Activated B cell treated with CpG ODN at 0.5 μM for 24 hours (primary cell): ENCODE data around the gene TFF2. TPM values are rescaled to one million over a fixed set of nuclear protein-coding genes. Genes with fewer than 3 reads are reported as not detected.

Experiments
- ATAC-seq: fragments of 200-7000 bp; cut with Tn5 transposase; one replicate; pipeline ENCODE4 v1.10.0; 2021; ENCODE audit warnings: low read depth, mild to moderate bottlenecking, moderate library complexity
- CTCF ChIA-PET: fragments of 350-600 bp; sonication (Branson Sonifier 250); formaldehyde crosslinking; loops from one replicate; lab custom pipeline; 2021; ENCODE audit warnings: antibody characterized with exemption; lab: Charles Lee
- POLR2A ChIA-PET: fragments of 350-600 bp; sonication (Branson Sonifier 250); formaldehyde crosslinking; loops from one replicate; lab custom pipeline; 2021; ENCODE audit warnings: antibody characterized with exemption; lab: Charles Lee
- DNase-seq: peaks from one replicate; pipeline ENCODE4 v3.0.0; 2022
- H3K27ac Mint-ChIP-seq: one replicate; pipeline ENCODE4 v1.8.0; 2020; ENCODE audit warnings: mixed read lengths
- H3K27me3 Mint-ChIP-seq: one replicate; pipeline ENCODE4 v1.8.0; 2021; ENCODE audit warnings: mixed read lengths
- H3K36me3 Mint-ChIP-seq: one replicate; pipeline ENCODE4 v1.8.0; 2021; ENCODE audit warnings: low read depth, mixed read lengths
- H3K4me1 Mint-ChIP-seq: one replicate; pipeline ENCODE4 v1.8.0; 2021; ENCODE audit warnings: mixed read lengths
- H3K4me3 Mint-ChIP-seq: one replicate; pipeline ENCODE4 v1.8.0; 2020; ENCODE audit warnings: mild to moderate bottlenecking, mixed read lengths
- H3K9me3 Mint-ChIP-seq: one replicate; pipeline ENCODE4 v1.8.0; 2020; ENCODE audit warnings: mixed read lengths
- intact Hi-C: fragments of 100-400 bp; cut with micrococcal nuclease; formaldehyde crosslinking; loops from one replicate; pipeline ENCODE4 v1.15.1; 2024
- total RNA-seq: library from RNA; stranded (reverse); gene quantifications from 2 replicates; pipeline ENCODE4 v1.2.3, GENCODE V29; 2022
- TF ChIP-seq, protein P1 (sequence below): fragments of 200-600 bp; IDR thresholded peaks from one replicate; pipeline ENCODE4 v1.8.0; 2022; ENCODE audit warnings: antibody characterized with exemption, mild to moderate bottlenecking

Gene TFF2
- total RNA-seq, 1 donor from 2014 or later = not detected

GRCh38 chr21:42302794-42303193 lies 48.0 kb downstream of the TFF2 start:
- ChIA-PET CTCF (no interaction called here), POLR2A (no interaction called here)
- intact Hi-C loops = no loop called here
- Mint-ChIP-seq H3K4me1 (no peaks in the 10 kb centered on the region), H3K9me3 (no peaks in the 10 kb centered on the region), H3K27me3 (peaks cover 9% of the 10 kb centered on the region), H3K36me3 (peaks cover 1% of the 10 kb centered on the region), H3K4me3 (no peak overlapping the region), H3K27ac (no peak overlapping the region)
- no peak for ATAC-seq
- TF ChIP-seq, protein P1, sequence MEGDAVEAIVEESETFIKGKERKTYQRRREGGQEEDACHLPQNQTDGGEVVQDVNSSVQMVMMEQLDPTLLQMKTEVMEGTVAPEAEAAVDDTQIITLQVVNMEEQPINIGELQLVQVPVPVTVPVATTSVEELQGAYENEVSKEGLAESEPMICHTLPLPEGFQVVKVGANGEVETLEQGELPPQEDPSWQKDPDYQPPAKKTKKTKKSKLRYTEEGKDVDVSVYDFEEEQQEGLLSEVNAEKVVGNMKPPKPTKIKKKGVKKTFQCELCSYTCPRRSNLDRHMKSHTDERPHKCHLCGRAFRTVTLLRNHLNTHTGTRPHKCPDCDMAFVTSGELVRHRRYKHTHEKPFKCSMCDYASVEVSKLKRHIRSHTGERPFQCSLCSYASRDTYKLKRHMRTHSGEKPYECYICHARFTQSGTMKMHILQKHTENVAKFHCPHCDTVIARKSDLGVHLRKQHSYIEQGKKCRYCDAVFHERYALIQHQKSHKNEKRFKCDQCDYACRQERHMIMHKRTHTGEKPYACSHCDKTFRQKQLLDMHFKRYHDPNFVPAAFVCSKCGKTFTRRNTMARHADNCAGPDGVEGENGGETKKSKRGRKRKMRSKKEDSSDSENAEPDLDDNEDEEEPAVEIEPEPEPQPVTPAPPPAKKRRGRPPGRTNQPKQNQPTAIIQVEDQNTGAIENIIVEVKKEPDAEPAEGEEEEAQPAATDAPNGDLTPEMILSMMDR = no peak
- DNase-seq = no peak

DNA sequence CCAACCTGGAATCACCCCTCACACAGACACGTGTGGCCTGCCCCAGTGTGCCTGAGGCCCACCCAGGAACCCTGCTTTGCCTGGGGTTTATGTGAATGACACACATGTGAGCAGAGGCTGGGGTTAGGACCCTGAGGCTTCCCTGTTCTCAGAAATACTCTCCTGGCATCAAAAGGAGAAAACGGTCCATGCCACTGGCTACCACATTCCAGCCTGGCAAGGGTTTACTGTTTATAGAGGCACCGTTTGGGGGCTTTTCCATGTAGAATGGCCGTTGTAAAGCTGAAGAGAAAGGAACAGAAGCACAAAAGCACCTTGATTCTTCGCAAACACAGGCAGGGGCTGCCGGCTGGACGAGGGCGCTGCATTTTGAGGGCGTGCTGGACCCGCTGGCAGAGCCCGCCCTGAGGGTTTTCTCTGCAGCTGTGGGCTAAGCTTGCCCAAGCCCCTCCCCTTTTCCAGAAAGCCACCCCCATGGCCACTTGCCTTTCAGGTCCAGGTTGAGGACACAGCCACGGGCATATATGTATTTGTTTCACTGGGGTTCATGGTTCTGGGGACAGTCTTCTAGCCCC lies 48.6 kb downstream of the TFF2 start:
- Mint-ChIP-seq H3K9me3 (no peaks in the 10 kb centered on the region), H3K36me3 (peaks cover 8% of the 10 kb centered on the region), H3K4me3 (no peak overlapping the region), H3K27me3 (peaks cover 4% of the 10 kb centered on the region), H3K4me1 (no peaks in the 10 kb centered on the region), H3K27ac (no peak overlapping the region)
- intact Hi-C loops = no loop called here
- POLR2A ChIA-PET = no interaction called here
- TF ChIP-seq, protein P1 = no peak
- CTCF ChIA-PET = no interaction called here
- ATAC-seq (no peak), DNase-seq (no peak)

- no peaks in the 10 kb centered on the region for H3K27me3 Mint-ChIP-seq
- intact Hi-C loops = no loop called here
- DNase-seq (no peak), ATAC-seq (no peak)
- H3K9me3 Mint-ChIP-seq = no peaks in the 10 kb centered on the region
- CTCF ChIA-PET = interaction anchor here (1.4 kb wide), 1 partner anchor 9 kb away, joined by 3 read pairs; no protein-coding TSS in a partner anchor
- POLR2A ChIA-PET = no interaction called here
- peaks cover 14% of the 10 kb centered on the region for H3K36me3 Mint-ChIP-seq
- H3K27ac Mint-ChIP-seq = no peak overlapping the region
- TF ChIP-seq, protein P1 = no peak
- no peaks in the 10 kb centered on the region for H3K4me1 Mint-ChIP-seq
- no peak overlapping the region for H3K4me3 Mint-ChIP-seq
Observed at GRCh38 chr21:42301371-42302075, 49.3 kb downstream of the TFF2 start.

GRCh38 chr21:42300956-42301355 lies 49.8 kb downstream of the TFF2 start:
- no peak overlapping the region for H3K4me3 Mint-ChIP-seq
- intact Hi-C loops = no loop called here
- ATAC-seq = no peak
- ChIA-PET POLR2A (no interaction called here), CTCF (interaction anchor here (1.4 kb wide), 1 partner anchor 9 kb away, joined by 3 read pairs; no protein-coding TSS in a partner anchor)
- no peaks in the 10 kb centered on the region for H3K27me3 Mint-ChIP-seq
- TF ChIP-seq, protein P1 = no peak
- no peak for DNase-seq
- H3K4me1 Mint-ChIP-seq = no peaks in the 10 kb centered on the region
- no peak overlapping the region for H3K27ac Mint-ChIP-seq
- no peaks in the 10 kb centered on the region for H3K9me3 Mint-ChIP-seq
- peaks cover 20% of the 10 kb centered on the region for H3K36me3 Mint-ChIP-seq

DNA sequence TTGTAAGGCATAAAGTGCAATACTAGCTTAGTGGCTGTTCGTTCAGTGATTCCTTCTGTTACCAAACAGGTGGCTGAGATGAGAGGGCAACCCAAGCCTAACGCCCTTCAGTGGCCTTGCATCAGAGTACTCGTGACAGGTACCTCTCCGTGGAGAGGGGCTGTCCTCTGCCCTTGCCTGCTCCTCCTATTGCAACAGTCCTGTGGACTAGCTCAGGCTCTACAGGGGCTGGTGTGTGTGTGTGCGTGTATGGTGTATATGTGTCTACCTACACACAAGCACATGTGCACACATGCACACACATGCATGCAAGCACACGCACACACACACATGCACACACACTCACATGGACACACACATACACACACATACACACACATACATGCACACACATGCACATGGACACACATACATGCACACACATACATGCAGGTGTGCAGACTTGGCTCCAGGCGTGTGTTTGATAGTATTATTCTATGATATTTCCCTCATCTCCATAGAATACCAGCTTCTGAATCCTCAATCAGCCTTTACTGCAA lies 50.7 kb downstream of the TFF2 start:
- CTCF ChIA-PET = interaction anchor here (1.4 kb wide), 1 partner anchor 10 kb away, joined by 3 read pairs; no protein-coding TSS in a partner anchor

More for the DNA sequence above, 50.7 kb downstream of the TFF2 start:
- ATAC-seq = no peak
- Mint-ChIP-seq H3K27me3 (no peaks in the 10 kb centered on the region), H3K9me3 (no peaks in the 10 kb centered on the region), H3K4me1 (no peaks in the 10 kb centered on the region), H3K27ac (no peak overlapping the region), H3K36me3 (peaks cover 27% of the 10 kb centered on the region), H3K4me3 (no peak overlapping the region)
- DNase-seq = no peak
- TF ChIP-seq, protein P1 = no peak
- intact Hi-C loops = no loop called here
- POLR2A ChIA-PET = no interaction called here
